Measurements from ENCODE around the gene KISS1R.
"Not testable (repeated sequence)": the region's sequence is repeated elsewhere in the genome, so short reads cannot be mapped to it uniquely, and the experiment has no call there.

The KISS1R gene

GRCh38 chr19:953445-954271, 36.5 kb downstream of the KISS1R start:
- no peak for DNase-seq (ENCODE audit: low read depth)
- H3K4me3 ChIP-seq (replicated peaks; ENCODE audit: low read depth, low read length): no peak overlapping the region
- no peak for TF ChIP-seq CTCF (IDR thresholded peaks at IDR 0.05; ENCODE audit: low read length, missing control alignments)

GRCh38 chr19:954272-954671, 37.1 kb downstream of the KISS1R start:
- H3K4me3 ChIP-seq (replicated peaks; ENCODE audit: low read depth, low read length): no peak overlapping the region
- no peak for DNase-seq (ENCODE audit: low read depth)
- TF ChIP-seq CTCF (IDR thresholded peaks at IDR 0.05; ENCODE audit: low read length, missing control alignments): no peak

- no peak for TF ChIP-seq CTCF (IDR thresholded peaks at IDR 0.05; ENCODE audit: low read length, missing control alignments)
- H3K4me3 ChIP-seq (replicated peaks; ENCODE audit: low read depth, low read length): no peak overlapping the region
Observed at GRCh38 chr19:954672-955494, 37.8 kb downstream of the KISS1R start.

GRCh38 chr19:955803-956765, 39.0 kb downstream of the KISS1R start:
- no peak for TF ChIP-seq CTCF (IDR thresholded peaks at IDR 0.05; ENCODE audit: low read length, missing control alignments)
- no peak for DNase-seq (ENCODE audit: low read depth)
- H3K4me3 ChIP-seq (replicated peaks; ENCODE audit: low read depth, low read length): no peak overlapping the region

More at GRCh38 chr19:954672-955494, 37.8 kb downstream of the KISS1R start:
- DNase-seq (ENCODE audit: low read depth): no peak

- H3K4me3 ChIP-seq (replicated peaks; ENCODE audit: low read depth, low read length): no peak overlapping the region
- DNase-seq (ENCODE audit: low read depth): no peak
- TF ChIP-seq CTCF (IDR thresholded peaks at IDR 0.05; ENCODE audit: low read length, missing control alignments): no peak
Observed at GRCh38 chr19:956766-957440, 39.8 kb downstream of the KISS1R start.

GRCh38 chr19:957578-957977, 40.4 kb downstream of the KISS1R start:
- H3K4me3 ChIP-seq (replicated peaks; ENCODE audit: low read depth, low read length): not testable (repeated sequence)

More at GRCh38 chr19:957578-957977, 40.4 kb downstream of the KISS1R start:
- not testable (repeated sequence) for DNase-seq (ENCODE audit: low read depth)

Data from fibroblast of pulmonary artery (primary cell).